HG02798 (cell line): ENCODE measurements around the gene MEGF8.

Experiments used
- ATAC-seq: cut with Tn5 transposase; IDR thresholded peaks from one replicate; pipeline ENCODE4 v1.9.1; 2021; ENCODE audit warnings: mild to moderate bottlenecking; ENCODE audit not compliant: unreplicated experiment, poor library complexity

The MEGF8 gene

GRCh38 chr19:42351079-42351735 lies 25.8 kb downstream of the MEGF8 start:
- no peak for ATAC-seq

- no peak for ATAC-seq
Measured at GRCh38 chr19:42352301-42353259, 27.1 kb downstream of the MEGF8 start.

GRCh38 chr19:42353341-42354015 lies 28.0 kb downstream of the MEGF8 start:
- no peak for ATAC-seq

GRCh38 chr19:42355896-42356295 lies 30.5 kb downstream of the MEGF8 start:
- no peak for ATAC-seq

GRCh38 chr19:42356686-42357085 lies 31.3 kb downstream of the MEGF8 start:
- ATAC-seq, result no peak

GRCh38 chr19:42357290-42357689 lies 31.9 kb downstream of the MEGF8 start:
- ATAC-seq, result no peak

GRCh38 chr19:42360787-42361544 lies 35.5 kb downstream of the MEGF8 start:
- no peak for ATAC-seq

- no peak for ATAC-seq
Measured at GRCh38 chr19:42361545-42361910, 36.1 kb downstream of the MEGF8 start.

GRCh38 chr19:42362342-42362741 lies 36.9 kb downstream of the MEGF8 start:
- no peak for ATAC-seq

- no peak for ATAC-seq
Measured at GRCh38 chr19:42362891-42363440, 37.5 kb downstream of the MEGF8 start.

GRCh38 chr19:42363614-42364346 lies 38.3 kb downstream of the MEGF8 start:
- no peak for ATAC-seq

- no peak for ATAC-seq
Measured at GRCh38 chr19:42366673-42367072, 41.2 kb downstream of the MEGF8 start.

GRCh38 chr19:42367929-42368328 lies 42.5 kb downstream of the MEGF8 start:
- ATAC-seq, result no peak

GRCh38 chr19:42368360-42368759 lies 42.9 kb downstream of the MEGF8 start:
- ATAC-seq, result no peak

- ATAC-seq, result no peak
Measured at GRCh38 chr19:42368765-42369164, 43.3 kb downstream of the MEGF8 start.

GRCh38 chr19:42369433-42370067 lies 44.1 kb downstream of the MEGF8 start:
- no peak for ATAC-seq

GRCh38 chr19:42370068-42370520 lies 44.7 kb downstream of the MEGF8 start:
- no peak for ATAC-seq

GRCh38 chr19:42370626-42371175 lies 45.3 kb downstream of the MEGF8 start:
- no peak for ATAC-seq
